HG02943 (cell line): ENCODE measurements around the gene DOLK.

ENCODE experiments used
- ATAC-seq: cut with Tn5 transposase; IDR thresholded peaks from one replicate; pipeline ENCODE4 v1.9.1; 2021; ENCODE audit warnings: mild to moderate bottlenecking, low read depth, moderate library complexity; ENCODE audit not compliant: unreplicated experiment

Gene DOLK

DNA sequence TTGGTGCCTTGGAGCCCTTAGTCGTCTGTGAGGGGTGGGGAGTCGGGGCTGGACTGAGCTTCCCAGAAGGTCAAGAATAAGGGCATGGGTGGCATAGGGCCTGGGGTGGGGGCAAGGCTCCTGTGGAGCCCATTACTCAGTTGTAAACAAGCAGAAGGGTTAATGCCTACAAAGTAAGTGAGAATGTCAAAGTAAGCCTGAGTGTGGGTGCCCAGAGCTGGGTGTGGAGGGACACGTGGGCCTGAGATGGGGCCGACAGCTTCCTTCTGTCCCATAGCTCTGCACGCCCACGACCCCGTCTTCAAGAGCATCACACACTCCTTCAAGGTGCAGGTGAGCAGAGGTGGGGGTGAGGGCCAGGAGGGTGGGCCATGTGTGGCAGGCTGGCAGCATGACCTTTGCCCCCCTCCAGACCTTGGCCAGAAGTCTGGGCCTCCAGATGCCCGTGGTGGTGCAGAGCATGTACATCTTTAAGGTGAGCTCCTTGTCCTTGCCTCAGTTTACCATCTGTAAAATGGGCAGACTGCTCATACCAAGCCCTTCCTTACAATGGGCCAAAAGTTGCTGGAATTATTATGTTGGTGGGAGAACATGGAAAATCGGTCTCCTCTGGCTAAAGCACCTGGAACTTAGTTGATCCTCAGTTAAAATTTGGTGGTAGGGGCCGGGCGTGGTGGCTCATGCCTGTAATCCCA, 11.1 kb downstream of the DOLK start:
- no peak for ATAC-seq

DNA sequence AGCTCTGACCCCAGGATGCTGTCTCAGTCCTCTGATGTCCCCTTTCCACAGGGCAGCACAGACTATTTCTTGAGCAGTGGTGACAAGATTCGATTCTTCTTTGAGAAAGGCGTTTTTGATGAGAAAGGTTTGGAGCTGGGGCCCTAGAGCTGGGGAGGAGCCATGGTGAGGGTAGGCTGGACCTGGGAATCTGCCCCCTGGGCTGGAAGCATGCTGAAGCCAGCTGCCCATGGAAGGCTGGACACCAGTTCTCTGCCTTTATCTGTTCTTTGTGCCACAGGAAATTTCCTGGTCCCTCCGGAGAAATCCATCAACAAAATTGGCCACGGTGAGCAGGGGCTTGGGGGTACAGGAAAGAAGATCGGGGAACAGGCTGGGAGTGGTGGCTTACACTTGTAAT, 13.7 kb downstream of the DOLK start:
- no peak for ATAC-seq

DNA sequence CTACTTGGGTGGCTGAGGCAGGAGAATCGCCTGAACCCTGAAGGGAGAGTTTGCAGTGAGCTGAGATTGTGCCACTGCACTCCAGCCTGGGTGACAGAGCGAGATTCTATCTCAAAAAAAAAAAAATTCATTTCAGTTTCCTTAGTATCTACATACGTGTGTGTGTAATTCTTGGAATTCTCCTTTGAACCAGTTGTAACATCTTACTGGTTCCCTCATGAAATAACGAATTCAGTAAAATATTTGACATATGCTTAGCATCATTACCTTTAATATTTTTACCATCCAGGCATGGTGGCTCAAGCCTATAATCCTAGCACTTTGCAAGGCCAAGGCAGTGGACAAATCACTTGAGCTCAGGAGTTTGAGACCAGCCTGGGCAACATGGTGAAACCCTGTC, 17.8 kb downstream of the DOLK start:
- ATAC-seq = no peak

GRCh38 chr9:128928624-128929023, 18.8 kb downstream of the DOLK start:
- no peak for ATAC-seq

GRCh38 chr9:128927731-128928411, 19.5 kb downstream of the DOLK start:
- no peak for ATAC-seq

DNA sequence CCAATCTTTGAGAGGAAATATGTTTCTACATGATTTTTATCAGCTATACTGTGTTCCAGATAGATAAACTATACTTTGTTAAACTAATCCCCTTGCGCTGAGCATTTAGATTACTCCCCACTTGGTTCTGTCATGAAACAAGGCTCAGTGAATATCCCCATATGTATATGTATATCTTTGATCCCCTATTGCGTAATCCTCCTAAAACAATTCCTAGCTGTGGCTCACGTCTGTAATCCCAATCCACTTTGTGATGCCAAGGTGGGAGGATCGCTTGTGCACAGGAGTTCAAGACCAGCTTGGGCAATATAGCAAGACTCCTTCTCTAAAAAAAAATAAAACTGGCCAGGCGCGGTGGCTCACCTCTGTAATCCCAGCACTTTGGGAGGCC, 23.9 kb downstream of the DOLK start:
- ATAC-seq = no peak

GRCh38 chr9:128921881-128922763, 25.3 kb downstream of the DOLK start:
- no peak for ATAC-seq

DNA sequence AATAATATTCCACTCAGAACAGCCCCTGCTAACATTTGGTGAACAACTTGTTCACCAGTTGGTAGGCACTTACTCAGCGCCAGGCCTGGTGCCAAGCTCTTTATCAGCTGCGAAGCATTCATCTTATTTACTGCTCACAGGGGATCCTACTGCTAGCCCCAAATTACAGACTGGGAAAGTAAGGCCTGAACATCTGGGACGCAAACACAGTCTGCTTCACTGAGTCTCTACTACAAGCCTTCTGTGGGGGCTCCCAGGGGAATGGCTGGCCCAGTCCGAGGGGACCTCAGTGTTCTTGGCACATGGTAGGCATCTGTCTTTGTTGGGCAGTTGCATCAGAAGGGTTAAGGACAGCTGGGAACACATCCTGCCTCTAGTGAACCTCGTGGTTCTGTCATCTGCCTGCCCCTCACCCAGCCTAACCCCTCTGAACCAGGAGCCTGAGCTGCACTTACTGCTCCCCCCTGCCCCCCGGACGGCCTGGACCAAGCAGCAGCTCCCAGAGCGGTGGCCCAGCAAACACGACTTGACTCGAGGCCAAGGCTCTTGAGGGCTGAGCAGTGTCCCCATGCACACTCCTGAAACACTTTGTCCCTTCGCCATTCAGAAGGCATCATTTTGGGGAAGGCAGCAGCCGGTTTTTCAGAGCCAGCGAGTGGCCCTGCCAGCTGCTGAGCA, 26.9 kb downstream of the DOLK start, which contains the start of gene PHYHD1:
PHYHD1 (plus strand) TSS at position 602 of the 678 bp plus-strand sequence. CDS start 1,342 bp downstream, outside the sequence.
- ATAC-seq = no peak

- no peak for ATAC-seq
Observed at GRCh38 chr9:128919402-128920089, 27.9 kb downstream of the DOLK start.

- ATAC-seq = no peak
Observed at GRCh38 chr9:128918921-128919320, 28.5 kb downstream of the DOLK start.

- no peak for ATAC-seq
Observed at GRCh38 chr9:128917151-128917849, 30.1 kb downstream of the DOLK start.

DNA sequence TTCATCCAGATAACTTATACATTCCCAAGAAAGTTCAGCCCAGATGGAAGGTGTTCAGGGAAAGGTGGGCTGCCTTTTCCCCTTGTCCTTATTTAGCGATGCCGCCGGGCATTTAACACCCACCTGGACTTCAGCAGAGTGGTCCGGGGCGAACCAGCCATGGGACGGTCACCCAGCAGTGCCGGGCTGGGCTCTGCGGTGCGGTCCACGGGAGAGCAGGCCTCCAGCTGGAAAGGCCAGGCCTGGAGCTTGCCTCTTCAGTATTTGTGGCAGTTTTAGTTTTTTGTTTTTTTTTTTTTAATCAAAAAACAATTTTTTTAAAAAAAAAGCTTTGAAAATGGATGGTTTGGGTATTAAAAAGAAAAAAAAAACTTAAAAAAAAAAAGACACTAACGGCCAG, 30.7 kb downstream of the DOLK start:
- ATAC-seq = no peak

DNA sequence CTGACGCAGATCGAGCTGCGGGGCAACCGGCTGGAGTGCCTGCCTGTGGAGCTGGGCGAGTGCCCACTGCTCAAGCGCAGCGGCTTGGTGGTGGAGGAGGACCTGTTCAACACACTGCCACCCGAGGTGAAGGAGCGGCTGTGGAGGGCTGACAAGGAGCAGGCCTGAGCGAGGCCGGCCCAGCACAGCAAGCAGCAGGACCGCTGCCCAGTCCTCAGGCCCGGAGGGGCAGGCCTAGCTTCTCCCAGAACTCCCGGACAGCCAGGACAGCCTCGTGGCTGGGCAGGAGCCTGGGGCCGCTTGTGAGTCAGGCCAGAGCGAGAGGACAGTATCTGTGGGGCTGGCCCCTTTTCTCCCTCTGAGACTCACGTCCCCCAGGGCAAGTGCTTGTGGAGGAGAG, 31.2 kb downstream of the DOLK start:
- no peak for ATAC-seq

GRCh38 chr9:128913995-128914772, 33.2 kb downstream of the DOLK start:
- ATAC-seq = no peak

DNA sequence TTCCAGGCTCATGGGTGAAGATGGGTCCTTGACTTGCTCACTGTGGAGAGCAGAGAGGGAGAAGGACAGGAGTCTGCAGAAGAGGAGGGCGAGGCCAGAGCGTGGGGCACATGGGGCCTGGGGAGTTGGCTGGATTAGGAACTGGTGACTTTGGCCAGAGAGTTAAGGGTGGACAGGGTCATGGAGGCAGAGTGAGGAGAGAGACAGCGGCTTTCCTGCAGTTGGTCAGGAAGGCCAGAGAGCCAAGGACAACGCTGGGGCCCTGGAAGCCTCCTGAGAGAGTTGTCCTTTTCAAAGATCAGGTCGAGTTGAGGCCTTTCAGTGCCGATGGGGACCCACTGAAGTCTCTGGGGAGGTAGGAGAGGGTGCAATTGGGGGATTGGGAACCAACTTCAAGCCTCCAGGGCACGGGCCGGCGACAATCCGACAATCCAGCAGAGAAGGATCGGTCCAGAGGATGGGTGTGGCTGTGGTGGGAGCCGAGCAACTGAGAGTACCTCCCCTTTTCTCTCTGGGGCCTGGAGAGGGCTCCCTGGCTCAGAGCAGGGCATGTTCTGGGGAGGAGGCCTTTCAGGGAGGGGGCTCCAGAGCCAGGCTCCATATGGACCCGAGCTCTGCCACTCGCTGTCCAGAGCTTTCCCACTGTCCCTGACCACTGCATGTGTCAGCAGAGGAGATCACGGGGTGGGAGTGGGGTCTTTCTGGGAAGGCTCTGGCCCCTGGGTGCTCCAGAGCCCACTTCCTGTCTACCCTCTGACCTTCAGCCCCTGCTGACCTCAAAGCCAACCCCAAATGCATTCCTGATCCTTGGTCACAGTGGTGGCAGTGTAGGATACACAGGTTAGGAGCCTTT, 34.1 kb downstream of the DOLK start:
- ATAC-seq = no peak

GRCh38 chr9:128912270-128912853, 35.0 kb downstream of the DOLK start:
- ATAC-seq = no peak

- no peak for ATAC-seq
Observed at GRCh38 chr9:128911529-128912035, 35.8 kb downstream of the DOLK start.
